BLaER1 treated with 17β-estradiol and CSF1 and Interleukin-3, amounts not matched to agents 10 nM and 100 nM (cell line): ENCODE results near the gene TTLL3.

Experiments
- H3K27ac ChIP-seq, 11 experiments: shearing (Covaris generic); formaldehyde crosslinking; 2 replicates each; pipeline ENCODE4 v1.8.1; 2022
- H3K27me3 ChIP-seq, 11 experiments: shearing (Covaris generic); formaldehyde crosslinking; 2 replicates each; pipeline ENCODE4 v1.8.1; 2022
- H3K36me3 ChIP-seq, 11 experiments: shearing (Covaris generic); formaldehyde crosslinking; 2 replicates each; pipeline ENCODE4 v1.8.1; 2022
- H3K4me1 ChIP-seq, 10 experiments: shearing (Covaris generic); formaldehyde crosslinking; 2 replicates each; pipeline ENCODE4 v1.8.1; 2022
- H3K4me2 ChIP-seq, 11 experiments: shearing (Covaris generic); formaldehyde crosslinking; 2 replicates each; pipeline ENCODE4 v1.8.1; 2022
- H3K4me3 ChIP-seq, 10 experiments: shearing (Covaris generic); formaldehyde crosslinking; 2 replicates each; pipeline ENCODE4 v1.8.1; 2022
- H3K9ac ChIP-seq, 11 experiments: shearing (Covaris generic); formaldehyde crosslinking; 2 replicates each; pipeline ENCODE4 v1.8.1; 2022
- H3K9me3 ChIP-seq, 11 experiments: shearing (Covaris generic); formaldehyde crosslinking; replicated peaks in 1 of 11; 2 replicates each; pipeline ENCODE4 v1.8.1; 2022
- H4K20me1 ChIP-seq, 11 experiments: shearing (Covaris generic); formaldehyde crosslinking; 2 replicates each; pipeline ENCODE4 v1.8.1; 2022
- Cebpa-rat ChIP-seq, 11 experiments: shearing (Covaris generic); IDR thresholded peaks; 2 replicates each; pipeline ENCODE4 v1.8.1; 2022

Gene TTLL3

GRCh38 chr3:9806137-9806536 lies 3.9 kb upstream of the TTLL3 start:
- no peak for TF ChIP-seq Cebpa-rat (IDR thresholded peaks at IDR 0.05)
- H3K9ac ChIP-seq: peak overlapping the region in 2 of 11 experiments; percentile 21 to 41; a peak in 1 of 22 replicates
- H3K36me3 ChIP-seq: peaks cover 63 to 75% (median 67%) of the 10 kb centered on the region in 11 experiments
- peak overlapping the region in 3 of 11 experiments; percentile 90 to 93 (median 92); a peak in 3 of 22 replicates for H3K4me2 ChIP-seq
- H3K27me3 ChIP-seq: no peaks in the 10 kb centered on the region
- no peaks in the 10 kb centered on the region for H3K9me3 ChIP-seq
- no peak overlapping the region for H3K4me3 ChIP-seq
- H4K20me1 ChIP-seq: peaks cover 7 to 81% (median 59%) of the 10 kb centered on the region in 11 experiments; a peak in 20 of 22 replicates
- peaks cover 31 to 79% (median 43%) of the 10 kb centered on the region in 10 experiments for H3K4me1 ChIP-seq
- no peak overlapping the region for H3K27ac ChIP-seq

- H4K20me1 ChIP-seq: peaks cover 3 to 73% (median 51%) of the 10 kb centered on the region in 11 experiments; a peak in 19 of 22 replicates
- no peak for TF ChIP-seq Cebpa-rat (IDR thresholded peaks at IDR 0.05)
- no peaks in the 10 kb centered on the region for H3K27me3 ChIP-seq
- peaks cover 31 to 79% (median 44%) of the 10 kb centered on the region in 10 experiments for H3K4me1 ChIP-seq
- peaks cover 55 to 74% (median 59%) of the 10 kb centered on the region in 11 experiments for H3K36me3 ChIP-seq
- H3K4me3 ChIP-seq: no peak overlapping the region
- 0 out of 22 replicates have a peak overlapping the region, but pooled peaks of 1 of the 11 experiments have one; percentile 15 for H3K27ac ChIP-seq
- peak overlapping the region in 5 of 11 experiments; percentile 89 to 95 (median 92); a peak in 9 of 22 replicates for H3K4me2 ChIP-seq
- peak overlapping the region in 4 of 11 experiments; percentile 2 to 87 (median 44); a peak in 4 of 22 replicates for H3K9ac ChIP-seq
- H3K9me3 ChIP-seq: no peaks in the 10 kb centered on the region
Measured at GRCh38 chr3:9806688-9807589, 3.1 kb upstream of the TTLL3 start.

- H3K27ac ChIP-seq: peak overlapping the region in 7 of 11 experiments; percentile 10 to 92 (median 88); a peak in 11 of 22 replicates
Measured at GRCh38 chr3:9807981-9808344, 2.1 kb upstream of the TTLL3 start.

GRCh38 chr3:9808345-9809037 lies 1.6 kb upstream of the TTLL3 start:
- Histone ChIP-seq H3K9ac (peak overlapping the region in 10 of 11 experiments; percentile 13 to 92 (median 68); a peak in 12 of 22 replicates), H3K4me1 (peaks cover 31 to 71% (median 44%) of the 10 kb centered on the region in 10 experiments), H3K4me3 (0 out of 20 replicates have a peak overlapping the region, but pooled peaks of 1 of the 10 experiments have one; percentile 76), H3K27ac (peak overlapping the region in 9 of 11 experiments; percentile 29 to 92 (median 90); a peak in 17 of 22 replicates), H3K36me3 (peaks cover 45 to 69% (median 55%) of the 10 kb centered on the region in 11 experiments), H3K4me2 (peak overlapping the region; percentile 84 to 95 (median 91)), H3K27me3 (no peaks in the 10 kb centered on the region), H3K9me3 (no peaks in the 10 kb centered on the region), H4K20me1 (peaks cover 3 to 59% (median 43%) of the 10 kb centered on the region in 11 experiments; a peak in 19 of 22 replicates)
- no peak for TF ChIP-seq Cebpa-rat (IDR thresholded peaks at IDR 0.05)

More at GRCh38 chr3:9807981-9808344, 2.1 kb upstream of the TTLL3 start:
- Histone ChIP-seq H3K36me3 (peaks cover 50 to 69% (median 55%) of the 10 kb centered on the region in 11 experiments), H3K4me2 (peak overlapping the region; percentile 9 to 95 (median 90); a peak in 21 of 22 replicates), H3K9ac (peak overlapping the region; percentile 0 to 92 (median 27); a peak in 11 of 22 replicates), H3K4me3 (no peak overlapping the region), H3K9me3 (no peaks in the 10 kb centered on the region), H3K4me1 (peaks cover 31 to 76% (median 44%) of the 10 kb centered on the region in 10 experiments), H3K27me3 (no peaks in the 10 kb centered on the region), H4K20me1 (peaks cover 3 to 65% (median 48%) of the 10 kb centered on the region in 11 experiments; a peak in 19 of 22 replicates)
- TF ChIP-seq Cebpa-rat (IDR thresholded peaks at IDR 0.05): no peak

GRCh38 chr3:9809239-9809614 lies 835 bp upstream of the TTLL3 start:
- no peak for TF ChIP-seq Cebpa-rat (IDR thresholded peaks at IDR 0.05)
- H3K4me1 ChIP-seq: peaks cover 31 to 63% (median 44%) of the 10 kb centered on the region in 10 experiments
- H3K4me2 ChIP-seq: peak overlapping the region; percentile 84 to 95 (median 91)
- H3K9ac ChIP-seq: peak overlapping the region; percentile 78 to 92 (median 87)
- peaks cover 3 to 52% (median 37%) of the 10 kb centered on the region in 11 experiments; a peak in 19 of 22 replicates for H4K20me1 ChIP-seq
- no peaks in the 10 kb centered on the region for H3K27me3 ChIP-seq
- H3K36me3 ChIP-seq: peaks cover 38 to 68% (median 54%) of the 10 kb centered on the region in 11 experiments
- peak overlapping the region; percentile 71 to 92 (median 88) for H3K27ac ChIP-seq
- H3K9me3 ChIP-seq: no peaks in the 10 kb centered on the region
- peak overlapping the region; percentile 59 to 81 (median 69) for H3K4me3 ChIP-seq

- Histone ChIP-seq H3K4me3 (peak overlapping the region; percentile 59 to 81 (median 69)), H3K9me3 (no peaks in the 10 kb centered on the region), H3K36me3 (peaks cover 26 to 63% (median 42%) of the 10 kb centered on the region in 11 experiments), H3K27ac (peak overlapping the region; percentile 71 to 92 (median 88)), H3K4me2 (peak overlapping the region; percentile 84 to 95 (median 91)), H3K4me1 (peaks cover 31 to 55% (median 44%) of the 10 kb centered on the region in 10 experiments), H3K9ac (peak overlapping the region; percentile 78 to 92 (median 87)), H3K27me3 (no peaks in the 10 kb centered on the region), H4K20me1 (peaks cover 0 to 40% (median 25%) of the 10 kb centered on the region in 11 experiments; a peak in 19 of 22 replicates)
- no peak for TF ChIP-seq Cebpa-rat (IDR thresholded peaks at IDR 0.05)
Measured at GRCh38 chr3:9810433-9810770, 340 bp downstream of the TTLL3 start.

GRCh38 chr3:9810846-9811245 lies 784 bp downstream of the TTLL3 start:
- peak overlapping the region; percentile 84 to 95 (median 91) for H3K4me2 ChIP-seq
- peaks cover 0 to 36% (median 21%) of the 10 kb centered on the region in 11 experiments; a peak in 19 of 22 replicates for H4K20me1 ChIP-seq
- H3K4me1 ChIP-seq: peaks cover 31 to 51% (median 44%) of the 10 kb centered on the region in 10 experiments
- peak overlapping the region in 3 of 11 experiments; percentile 71 to 91 (median 91); a peak in 3 of 22 replicates for H3K27ac ChIP-seq
- peak overlapping the region in 10 of 11 experiments; percentile 78 to 92 (median 88); a peak in 19 of 22 replicates for H3K9ac ChIP-seq
- no peak for TF ChIP-seq Cebpa-rat (IDR thresholded peaks at IDR 0.05)
- H3K9me3 ChIP-seq: no peaks in the 10 kb centered on the region
- H3K36me3 ChIP-seq: peaks cover 22 to 63% (median 38%) of the 10 kb centered on the region in 11 experiments
- no peaks in the 10 kb centered on the region for H3K27me3 ChIP-seq
- peak overlapping the region in 7 of 10 experiments; percentile 59 to 76 (median 68); a peak in 10 of 20 replicates for H3K4me3 ChIP-seq

- no peaks in the 10 kb centered on the region for H3K27me3 ChIP-seq
- peaks cover 25 to 30% (median 27%) of the 10 kb centered on the region in 10 experiments for H3K4me1 ChIP-seq
- H3K36me3 ChIP-seq: peaks cover under 1 to 48% (median 18%) of the 10 kb centered on the region in 11 experiments; a peak in 19 of 22 replicates
- H4K20me1 ChIP-seq: peaks cover 0 to 14% (median 4%) of the 10 kb centered on the region in 11 experiments; a peak in 5 of 22 replicates
- no peaks in the 10 kb centered on the region for H3K9me3 ChIP-seq
- TF ChIP-seq Cebpa-rat (IDR thresholded peaks at IDR 0.05): no peak
- H3K4me2 ChIP-seq: no peak overlapping the region
- H3K9ac ChIP-seq: no peak overlapping the region
- H3K4me3 ChIP-seq: no peak overlapping the region
- no peak overlapping the region for H3K27ac ChIP-seq
Measured at GRCh38 chr3:9812870-9813483, 2.9 kb downstream of the TTLL3 start.
